GM12801 (cell line): Measurements from ENCODE around the gene CARMIL1.

Source experiments
- TF ChIP-seq, protein P1 (sequence below): IDR thresholded peaks from one replicate; pipeline ENCODE4 v1.5.1; 2011; ENCODE audit warnings: control low read depth; ENCODE audit not compliant: insufficient read length; ENCODE audit errors: extremely low read depth

CARMIL1 gene

DNA sequence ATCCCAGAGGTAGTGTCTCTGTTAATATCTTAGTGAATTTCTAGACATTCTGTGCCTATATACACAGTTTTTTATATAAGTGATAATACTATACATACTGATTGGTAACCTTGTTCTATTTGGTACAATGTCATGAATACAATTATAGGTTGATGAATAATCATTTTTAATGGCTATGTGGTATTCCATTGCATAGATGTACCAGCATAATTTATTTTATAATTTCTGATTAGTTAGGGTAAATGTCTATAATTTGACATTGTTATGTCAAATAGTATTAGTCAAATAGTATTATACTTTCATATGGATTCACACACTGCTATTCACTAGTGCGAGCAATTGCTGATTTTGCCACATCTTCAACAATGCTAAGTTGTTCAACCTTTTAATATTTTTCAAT lies 262.1 kb downstream of the CARMIL1 start:
- TF ChIP-seq, protein P1, sequence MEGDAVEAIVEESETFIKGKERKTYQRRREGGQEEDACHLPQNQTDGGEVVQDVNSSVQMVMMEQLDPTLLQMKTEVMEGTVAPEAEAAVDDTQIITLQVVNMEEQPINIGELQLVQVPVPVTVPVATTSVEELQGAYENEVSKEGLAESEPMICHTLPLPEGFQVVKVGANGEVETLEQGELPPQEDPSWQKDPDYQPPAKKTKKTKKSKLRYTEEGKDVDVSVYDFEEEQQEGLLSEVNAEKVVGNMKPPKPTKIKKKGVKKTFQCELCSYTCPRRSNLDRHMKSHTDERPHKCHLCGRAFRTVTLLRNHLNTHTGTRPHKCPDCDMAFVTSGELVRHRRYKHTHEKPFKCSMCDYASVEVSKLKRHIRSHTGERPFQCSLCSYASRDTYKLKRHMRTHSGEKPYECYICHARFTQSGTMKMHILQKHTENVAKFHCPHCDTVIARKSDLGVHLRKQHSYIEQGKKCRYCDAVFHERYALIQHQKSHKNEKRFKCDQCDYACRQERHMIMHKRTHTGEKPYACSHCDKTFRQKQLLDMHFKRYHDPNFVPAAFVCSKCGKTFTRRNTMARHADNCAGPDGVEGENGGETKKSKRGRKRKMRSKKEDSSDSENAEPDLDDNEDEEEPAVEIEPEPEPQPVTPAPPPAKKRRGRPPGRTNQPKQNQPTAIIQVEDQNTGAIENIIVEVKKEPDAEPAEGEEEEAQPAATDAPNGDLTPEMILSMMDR = no peak

DNA sequence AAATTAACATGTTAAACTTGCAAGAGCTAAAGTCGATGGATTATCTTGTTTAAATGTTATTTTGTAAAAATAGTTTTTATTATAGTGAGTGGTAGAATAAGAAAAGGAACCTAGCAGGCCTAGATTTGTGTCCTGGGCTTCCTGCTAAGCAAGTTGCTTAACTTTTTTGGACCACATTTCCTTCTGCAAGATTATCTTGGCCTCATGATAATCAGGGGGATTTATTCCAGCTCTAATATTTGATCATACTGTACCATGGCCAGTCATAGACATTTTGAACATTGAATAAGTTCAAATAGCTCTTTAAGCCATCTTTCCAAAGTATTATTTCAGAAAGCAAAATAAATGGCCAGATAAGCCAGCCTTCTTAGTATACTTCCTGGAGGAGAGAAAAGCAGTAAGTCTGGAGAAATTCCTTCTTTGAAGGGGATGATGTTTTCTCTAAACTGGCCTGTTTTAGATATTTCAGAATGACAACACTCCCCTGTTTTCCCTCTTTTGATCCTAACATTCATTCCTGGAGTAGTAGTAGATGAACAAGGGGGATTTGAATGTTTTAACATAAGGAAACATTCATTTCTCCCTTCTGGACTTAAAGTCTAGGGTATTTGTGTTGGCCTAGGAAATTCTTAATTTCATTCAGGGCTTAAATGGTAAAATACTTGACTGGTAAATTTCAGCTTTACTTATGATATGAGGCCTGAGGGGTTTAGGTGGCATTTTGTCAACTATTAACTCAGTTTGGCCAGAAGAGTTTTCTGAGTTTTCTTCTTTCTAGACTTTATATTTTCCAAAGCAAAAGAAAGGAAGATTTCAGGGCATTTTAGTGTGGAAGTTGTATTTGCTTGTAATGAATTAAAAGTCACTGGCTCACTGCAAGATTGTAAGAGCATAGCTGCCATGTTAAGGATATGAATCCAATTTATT lies 264.1 kb downstream of the CARMIL1 start:
- TF ChIP-seq, protein P1 = no peak

DNA sequence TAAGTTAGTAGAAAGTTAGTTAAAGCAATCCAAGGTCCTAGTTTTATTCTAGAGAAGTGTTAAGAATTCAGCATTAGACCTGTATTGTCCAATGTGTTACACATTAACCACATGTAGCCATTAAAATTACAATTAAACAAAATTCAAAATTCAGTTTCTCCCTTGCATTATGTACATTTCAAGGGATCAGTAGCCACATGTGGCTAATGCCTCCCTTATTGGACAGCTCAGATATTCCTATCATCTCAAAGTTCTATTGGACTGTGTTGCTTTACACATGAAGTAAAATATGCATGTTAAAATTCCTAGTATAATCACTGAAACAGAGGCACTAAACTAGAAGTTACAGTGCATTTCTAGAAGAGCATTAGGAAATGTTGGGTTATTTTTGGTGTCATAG lies 265.7 kb downstream of the CARMIL1 start:
- TF ChIP-seq, protein P1 = no peak

DNA sequence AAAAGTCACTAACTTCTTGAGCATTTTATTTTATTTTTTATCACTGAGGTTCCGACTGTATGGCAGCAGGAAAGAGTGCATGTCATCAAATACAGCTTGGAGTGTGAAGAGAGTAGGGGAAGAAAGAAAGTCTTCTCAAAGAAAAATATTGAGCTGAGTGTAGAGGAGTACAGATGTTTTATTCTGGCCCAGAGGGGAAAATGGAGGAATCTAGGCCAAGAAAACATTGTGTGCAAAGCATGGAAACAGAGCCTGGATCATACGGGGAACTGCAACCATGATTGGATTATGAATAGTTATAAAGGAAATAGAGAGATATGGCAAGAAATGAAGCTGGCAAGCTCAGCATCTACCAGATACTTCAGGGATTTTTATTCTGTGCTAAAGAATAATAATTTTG lies 268.6 kb downstream of the CARMIL1 start:
- TF ChIP-seq, protein P1 = no peak

DNA sequence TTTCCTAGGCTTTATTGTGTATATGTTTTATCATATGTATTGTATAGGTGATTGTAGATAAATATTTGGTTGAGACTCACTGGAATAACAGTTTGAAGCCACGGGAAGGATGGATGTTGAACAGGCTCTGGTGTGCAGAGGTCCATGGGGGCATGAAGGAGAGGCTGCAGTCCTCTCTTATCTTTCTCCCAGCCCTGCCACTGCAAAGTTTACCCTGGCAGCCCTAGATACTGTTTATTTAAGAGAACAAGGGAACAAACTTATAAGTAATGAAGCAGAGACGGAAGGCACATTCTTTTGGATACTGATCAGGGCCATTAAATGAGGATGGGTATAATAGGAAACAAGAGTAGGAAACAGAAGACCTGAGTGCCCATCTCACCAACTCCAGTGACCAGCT lies 269.3 kb downstream of the CARMIL1 start:
- TF ChIP-seq, protein P1 = no peak

DNA sequence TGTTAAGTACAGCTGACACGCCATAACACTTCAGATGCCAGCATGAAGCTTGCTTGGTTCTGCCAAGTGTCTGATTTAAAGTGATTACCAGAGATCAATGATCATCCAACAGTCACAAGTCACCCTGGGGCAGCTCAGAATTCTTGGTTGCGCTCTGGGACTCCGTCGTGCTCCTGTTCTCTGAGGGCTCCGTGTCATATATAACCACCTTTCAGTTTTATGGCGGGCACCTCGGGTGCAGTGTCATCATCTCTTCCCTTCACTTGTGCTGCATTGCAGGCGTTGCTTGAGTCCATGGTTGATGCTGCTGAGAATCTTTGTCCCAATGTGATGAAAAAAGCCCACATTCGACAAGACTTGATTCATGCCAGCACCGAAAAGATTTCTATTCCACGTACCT lies 271.5 kb downstream of the CARMIL1 start:
- TF ChIP-seq, protein P1 = no peak

DNA sequence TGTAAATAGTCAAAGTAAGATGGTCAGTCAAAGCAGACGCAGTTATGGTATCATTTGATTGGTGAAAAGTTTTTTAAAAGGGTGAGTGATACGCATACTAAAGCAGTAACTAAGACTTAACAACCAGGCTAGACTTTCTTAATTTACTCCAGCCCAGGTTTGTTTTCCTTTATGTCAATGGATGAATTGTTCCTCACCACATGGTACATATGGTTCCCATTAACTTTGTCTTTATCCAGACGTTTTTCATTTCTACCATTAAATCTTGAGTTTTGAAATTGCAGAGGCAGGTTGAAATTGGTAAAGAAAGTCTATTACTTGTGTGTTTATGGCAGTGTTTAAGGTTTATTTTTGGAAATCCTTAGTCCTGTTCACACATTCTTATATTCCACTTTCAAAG lies 274.3 kb downstream of the CARMIL1 start:
- TF ChIP-seq, protein P1 = no peak
